Vagina (tissue), 2 donors: Measurements from ENCODE around the gene GABBR2. TPM values are rescaled to one million over a fixed set of nuclear protein-coding genes. Genes with fewer than 3 reads are reported as not detected.

Source experiments
- DNase-seq, 2 donors: peaks; one replicate each; pipeline ENCODE4 v3.0.0-alpha.2; 2017; ENCODE audit errors: extremely low spot score in 2 of 2
- H3K27ac ChIP-seq: fragments of 200-600 bp; sonication (generic); one replicate; pipeline ENCODE4 v1.5.1; 2019
- H3K27me3 ChIP-seq: fragments of 200-600 bp; sonication (generic); one replicate; pipeline ENCODE4 v1.5.1; 2019
- H3K36me3 ChIP-seq, 2 donors: fragments of 200-600 bp; sonication (generic); one replicate each; pipeline ENCODE4 v1.5.1; 2017 to 2019
- H3K4me1 ChIP-seq: fragments of 200-600 bp; sonication (generic); one replicate; pipeline ENCODE4 v1.5.1; 2019
- H3K4me3 ChIP-seq, 2 donors: fragments of 200-600 bp; sonication (generic); 1 replicate in 1 of 2; 2 replicates in 1 of 2; pipeline ENCODE4 v1.5.1; 2016 to 2019
- H3K9me3 ChIP-seq: fragments of 200-600 bp; sonication (generic); one replicate; pipeline ENCODE4 v1.5.1; 2019
- CTCF ChIP-seq, 3 experiments: fragments of 450-650 bp in 2 of 3; fragments of 200-600 bp in 1 of 3; sonication (generic) in 1 of 3; IDR thresholded peaks; one replicate each; pipeline ENCODE4 v1.5.1; 2017 to 2019; ENCODE audit warnings: antibody characterized with exemption in 3 of 3, mild to moderate bottlenecking in 2 of 3, moderate library complexity in 2 of 3
- POLR2A ChIP-seq, 2 donors: fragments of 450-650 bp; IDR thresholded peaks; one replicate each; pipeline ENCODE4 v1.6.1; 2017; ENCODE audit warnings: antibody characterized with exemption in 2 of 2, mild to moderate bottlenecking in 2 of 2, moderate library complexity in 2 of 2
- POLR2AphosphoS5 ChIP-seq, 2 donors: sonication (generic); formaldehyde crosslinking; IDR thresholded peaks; one replicate each; pipeline ENCODE4 v1.9.0; 2017; ENCODE audit warnings: antibody characterized with exemption in 2 of 2, mild to moderate bottlenecking in 2 of 2, low read depth in 1 of 2; ENCODE audit not compliant: insufficient read depth in 1 of 2
- intact Hi-C: fragments of 100-400 bp; cut with DNase I; formaldehyde crosslinking; loops from one replicate; pipeline ENCODE4 v1.15.1; 2023
- total RNA-seq: library from RNA; depleted of rRNA; stranded (reverse); fragments of >200 nt; gene quantifications from one replicate; pipeline ENCODE4 v1.2.3, GENCODE V29; 2016

Gene GABBR2
- total RNA-seq, 1 donor from 2014 or later: not detected

GRCh38 chr9:98329904-98330303 is 378.8 kb downstream of the GABBR2 start:
- intact Hi-C loops: no loop called here

GRCh38 chr9:98329281-98329680 is 379.5 kb downstream of the GABBR2 start:
- Histone ChIP-seq H3K4me3 (no peak overlapping the region), H3K27me3 (no peaks in the 10 kb centered on the region), H3K36me3 (no peaks in the 10 kb centered on the region), H3K27ac (no peak overlapping the region), H3K9me3 (no peaks in the 10 kb centered on the region), H3K4me1 (no peaks in the 10 kb centered on the region)
- TF ChIP-seq CTCF (IDR thresholded peaks at IDR 0.05) (no peak), POLR2AphosphoS5 (IDR thresholded peaks at IDR 0.05; ENCODE audit: insufficient read depth in 1 of 2, low read depth in 1 of 2) (no peak), POLR2A (IDR thresholded peaks at IDR 0.05) (no peak)
- intact Hi-C loops: no loop called here
- DNase-seq: peak in 1 of 2 donors; percentile 18

More at GRCh38 chr9:98329904-98330303, 378.8 kb downstream of the GABBR2 start:
- no peaks in the 10 kb centered on the region for H3K36me3 ChIP-seq
- H3K27me3 ChIP-seq: no peaks in the 10 kb centered on the region
- H3K4me1 ChIP-seq: no peaks in the 10 kb centered on the region
- no peak overlapping the region for H3K4me3 ChIP-seq
- no peaks in the 10 kb centered on the region for H3K9me3 ChIP-seq
- peak in 1 of 2 donors; percentile 6 for DNase-seq
- H3K27ac ChIP-seq: no peak overlapping the region
- no peak for TF ChIP-seq POLR2AphosphoS5 (IDR thresholded peaks at IDR 0.05; ENCODE audit: insufficient read depth in 1 of 2, low read depth in 1 of 2)
- TF ChIP-seq CTCF (IDR thresholded peaks at IDR 0.05): no peak
- TF ChIP-seq POLR2A (IDR thresholded peaks at IDR 0.05): no peak

GRCh38 chr9:98328770-98329169 is 380.0 kb downstream of the GABBR2 start:
- TF ChIP-seq CTCF (IDR thresholded peaks at IDR 0.05): no peak
- TF ChIP-seq POLR2A (IDR thresholded peaks at IDR 0.05): no peak
- TF ChIP-seq POLR2AphosphoS5 (IDR thresholded peaks at IDR 0.05; ENCODE audit: insufficient read depth in 1 of 2, low read depth in 1 of 2): no peak
- Histone ChIP-seq H3K4me3 (no peak overlapping the region), H3K27ac (no peak overlapping the region), H3K27me3 (no peaks in the 10 kb centered on the region), H3K9me3 (no peaks in the 10 kb centered on the region), H3K36me3 (no peaks in the 10 kb centered on the region), H3K4me1 (no peaks in the 10 kb centered on the region)
- DNase-seq: peak in 1 of 2 donors; percentile 37
- intact Hi-C loops: no loop called here

- Histone ChIP-seq H3K27me3 (no peaks in the 10 kb centered on the region), H3K27ac (no peak overlapping the region), H3K4me1 (no peaks in the 10 kb centered on the region), H3K36me3 (no peaks in the 10 kb centered on the region), H3K4me3 (no peak overlapping the region), H3K9me3 (no peaks in the 10 kb centered on the region)
- TF ChIP-seq CTCF (IDR thresholded peaks at IDR 0.05): no peak
- TF ChIP-seq POLR2AphosphoS5 (IDR thresholded peaks at IDR 0.05; ENCODE audit: insufficient read depth in 1 of 2, low read depth in 1 of 2): no peak
- no peak for TF ChIP-seq POLR2A (IDR thresholded peaks at IDR 0.05)
- intact Hi-C loops: no loop called here
- DNase-seq: peak in 1 of 2 donors; percentile 18
These were observed 380.6 kb downstream of the GABBR2 start for GRCh38 chr9:98328141-98328540.

- H3K27me3 ChIP-seq: no peaks in the 10 kb centered on the region
- H3K27ac ChIP-seq: no peak overlapping the region
- no peaks in the 10 kb centered on the region for H3K9me3 ChIP-seq
- no peak overlapping the region for H3K4me3 ChIP-seq
- H3K36me3 ChIP-seq: no peaks in the 10 kb centered on the region
- peak in 1 of 2 donors; percentile 44 for DNase-seq
- TF ChIP-seq CTCF (IDR thresholded peaks at IDR 0.05): no peak
- TF ChIP-seq POLR2A (IDR thresholded peaks at IDR 0.05): no peak
- no peak for TF ChIP-seq POLR2AphosphoS5 (IDR thresholded peaks at IDR 0.05; ENCODE audit: insufficient read depth in 1 of 2, low read depth in 1 of 2)
- intact Hi-C loops: no loop called here
- no peaks in the 10 kb centered on the region for H3K4me1 ChIP-seq
These were observed 381.5 kb downstream of the GABBR2 start for GRCh38 chr9:98327249-98327561.
